CD4-positive, alpha-beta T cell treated with Interleukin-6 for 4 hours (primary cell): ENCODE data around the gene TBC1D3B.
"Not testable (repeated sequence)": the region's sequence is repeated elsewhere in the genome, so short reads cannot be mapped to it uniquely, and the experiment has no call there.

Experiments
- DNase-seq: peaks from one replicate; pipeline ENCODE4 v3.0.0-alpha.2; 2020; ENCODE audit warnings: mixed read lengths

TBC1D3B gene

DNA sequence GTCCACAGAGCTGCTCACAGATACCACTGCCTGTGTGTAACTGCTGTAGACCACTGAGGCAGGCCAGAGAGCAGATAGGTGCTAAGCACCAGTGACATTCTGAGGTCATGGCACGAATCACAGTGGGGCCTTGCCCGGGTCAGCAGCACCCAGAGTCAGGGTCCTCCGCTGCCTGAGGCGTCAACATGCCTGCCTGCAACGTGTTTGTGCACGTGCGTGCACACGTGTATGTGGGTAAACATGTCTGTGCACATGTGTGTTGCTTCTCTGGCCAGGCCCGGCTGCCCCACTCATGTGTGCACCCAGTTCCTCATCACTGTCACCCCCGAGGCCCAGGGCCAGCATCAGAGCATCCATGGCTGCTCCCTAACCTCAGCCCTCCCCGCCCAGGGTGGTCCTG is at the start of gene TBC1D3B:
TBC1D3B (minus strand) TSS at position 101 of the 400 bp plus-strand sequence. CDS start 1,586 bp downstream, outside the sequence.
- DNase-seq = not testable (repeated sequence)

DNA sequence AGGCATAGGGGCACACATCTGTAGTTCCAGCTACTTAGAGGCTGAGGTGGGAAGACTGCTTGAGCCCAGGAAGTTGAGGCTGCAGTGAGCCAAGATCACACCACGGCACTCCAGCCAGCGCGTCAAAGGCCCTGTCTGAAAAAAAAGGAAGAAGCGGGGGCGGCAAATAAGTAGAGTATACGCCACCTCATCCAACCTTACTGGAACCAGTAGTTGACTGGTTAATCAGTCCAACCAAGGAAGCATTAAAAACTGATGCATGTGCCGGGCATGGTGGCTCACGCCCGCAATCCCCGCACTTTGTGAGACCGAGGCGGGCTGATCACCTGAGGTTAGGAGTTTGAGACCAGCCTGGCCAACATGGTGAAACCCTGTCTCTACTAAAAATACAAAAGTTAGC is 46.5 kb upstream of the TBC1D3B start:
- not testable (repeated sequence) for DNase-seq

DNA sequence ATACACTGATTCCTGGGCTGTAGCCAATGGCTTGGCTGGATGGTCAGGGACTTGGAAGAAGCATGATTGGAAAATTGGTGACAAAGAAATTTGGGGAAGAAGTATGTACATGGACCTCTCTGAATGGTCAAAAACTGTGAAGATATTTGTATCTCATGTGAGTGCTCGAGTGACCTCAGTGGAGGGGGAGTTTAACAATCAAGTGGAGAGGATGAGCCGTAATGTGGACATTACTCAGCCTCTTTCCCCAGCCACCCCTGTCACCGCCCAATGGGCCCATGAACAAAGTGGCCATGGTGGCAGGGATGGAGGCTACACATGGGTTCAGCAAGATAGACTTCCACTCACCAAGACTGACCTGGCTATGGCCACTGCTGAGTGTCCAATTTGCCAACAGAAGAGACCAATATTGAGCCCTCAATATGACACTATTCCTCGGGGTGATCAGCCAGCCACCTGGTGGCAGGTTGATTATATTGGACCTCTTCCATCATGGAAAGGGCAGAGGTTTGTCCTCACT is 45.2 kb upstream of the TBC1D3B start:
- not testable (repeated sequence) for DNase-seq

DNA sequence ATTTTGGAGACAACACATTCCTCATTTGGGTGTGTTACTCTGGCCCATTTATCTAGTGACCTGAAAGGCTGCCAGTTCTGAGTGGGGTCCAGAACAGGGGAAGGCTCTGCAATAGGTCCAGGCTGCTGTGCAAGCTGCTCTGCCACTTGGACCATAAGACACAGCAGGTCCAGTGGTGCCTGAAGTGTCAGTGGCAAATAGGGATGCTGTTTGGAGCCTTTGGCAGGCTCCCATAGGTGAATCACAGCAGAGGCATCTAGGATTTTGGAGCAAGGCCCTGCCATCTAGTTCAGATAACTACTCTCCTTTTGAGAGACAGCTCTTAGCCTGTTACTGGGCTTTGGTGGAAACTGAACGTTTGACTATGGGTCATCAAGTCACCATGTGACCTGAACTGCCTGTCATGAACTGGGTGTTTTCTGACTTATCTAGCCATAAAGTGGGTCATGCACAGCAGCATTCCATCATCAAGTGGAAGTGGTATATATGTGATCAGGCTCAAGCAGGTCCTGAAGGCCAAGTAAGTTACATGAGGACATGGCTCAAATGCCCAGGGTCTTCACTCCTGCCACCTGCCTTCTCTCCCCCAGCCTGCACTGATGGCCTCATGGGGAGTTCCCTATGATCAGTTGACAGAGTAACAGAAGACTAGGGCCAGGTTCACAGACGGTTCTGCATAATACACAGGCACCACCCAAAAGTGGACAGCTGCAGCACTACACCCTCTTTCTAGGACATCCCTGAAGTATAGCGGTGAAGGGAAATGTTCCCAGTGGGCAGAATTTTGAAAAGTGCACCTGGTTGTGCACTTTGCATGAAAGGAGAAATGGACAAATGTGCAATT is 44.5 kb upstream of the TBC1D3B start:
- not testable (repeated sequence) for DNase-seq

DNA sequence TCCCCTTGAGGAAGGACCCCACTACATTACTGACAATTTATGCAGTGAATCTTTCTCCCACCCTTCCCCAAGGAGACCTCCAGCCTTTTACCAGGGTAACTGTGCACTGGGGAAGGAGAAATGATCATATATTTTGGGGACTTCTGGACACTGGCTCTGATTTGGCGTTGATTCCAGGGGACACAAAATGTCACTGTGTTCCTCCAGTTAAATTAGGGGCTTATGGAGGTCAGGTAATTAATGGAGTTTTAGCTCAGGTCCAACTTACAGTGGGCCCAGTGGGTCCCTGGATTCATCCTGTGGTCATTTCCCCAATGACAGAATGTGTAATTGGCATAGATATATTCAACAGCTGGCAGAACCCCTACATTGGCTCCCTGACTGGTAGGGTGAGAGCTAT is 43.1 kb upstream of the TBC1D3B start:
- not testable (repeated sequence) for DNase-seq

DNA sequence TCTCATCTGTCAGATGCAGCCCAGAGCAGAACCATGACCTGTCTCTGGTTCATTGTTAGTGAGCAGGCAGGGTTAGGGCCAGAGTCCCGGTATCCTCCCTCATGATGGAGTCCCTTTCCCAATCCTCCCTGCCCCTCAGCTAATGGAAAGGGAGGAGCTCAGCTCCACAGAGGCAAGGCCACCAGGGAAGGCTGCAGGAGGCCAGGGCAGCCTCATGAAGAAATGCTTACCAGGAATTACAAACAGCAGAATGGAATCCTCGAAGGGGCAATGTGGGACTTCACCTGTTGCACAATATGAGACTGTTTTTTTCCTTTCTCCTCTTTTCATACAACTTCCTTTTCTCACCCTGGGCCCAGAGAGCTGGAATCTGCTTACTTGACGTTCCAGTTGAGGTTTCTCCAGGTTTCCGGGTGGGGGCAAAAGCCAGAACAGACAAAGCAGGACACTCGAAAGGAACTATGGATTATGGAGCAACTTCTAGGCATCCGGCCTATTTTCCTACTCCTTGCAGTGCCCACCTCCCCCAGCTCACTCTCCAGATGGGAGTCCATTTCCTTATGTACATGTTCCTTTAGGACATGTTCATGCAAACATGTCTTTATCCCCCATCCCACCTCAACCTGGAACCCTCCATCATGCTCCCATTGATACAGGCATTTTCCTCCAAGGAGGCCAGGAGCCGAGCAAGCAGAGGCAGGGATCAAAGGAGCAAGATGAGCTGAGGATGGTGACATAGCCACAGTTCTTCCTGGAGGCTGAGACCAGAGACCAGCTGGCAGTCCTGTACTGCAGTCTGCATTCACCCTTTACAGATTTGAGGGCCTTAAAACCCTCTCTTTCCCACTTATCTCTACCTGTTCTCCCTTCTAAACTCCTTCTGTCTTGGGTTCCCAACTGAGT is 39.2 kb upstream of the TBC1D3B start:
- not testable (repeated sequence) for DNase-seq

DNA sequence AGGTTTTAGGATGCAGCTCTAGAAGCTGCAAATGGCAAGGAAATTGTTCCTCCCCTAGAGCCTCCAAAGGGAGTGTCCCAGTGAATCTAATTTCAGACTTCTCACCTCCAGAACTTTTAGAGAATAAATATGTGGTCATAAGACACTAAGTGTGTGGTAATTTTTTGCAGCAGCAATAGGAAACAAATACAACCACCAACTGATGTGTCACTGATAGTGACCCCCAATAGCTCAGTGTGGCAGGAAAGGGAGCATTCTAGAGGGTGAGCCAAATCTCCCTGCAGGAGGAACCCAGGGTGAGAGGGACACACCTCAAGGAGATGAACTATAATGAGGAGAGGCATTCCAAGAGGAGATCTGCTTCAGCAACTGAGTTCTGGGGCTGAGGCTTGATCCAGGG is 38.5 kb upstream of the TBC1D3B start:
- DNase-seq = no peak

DNA sequence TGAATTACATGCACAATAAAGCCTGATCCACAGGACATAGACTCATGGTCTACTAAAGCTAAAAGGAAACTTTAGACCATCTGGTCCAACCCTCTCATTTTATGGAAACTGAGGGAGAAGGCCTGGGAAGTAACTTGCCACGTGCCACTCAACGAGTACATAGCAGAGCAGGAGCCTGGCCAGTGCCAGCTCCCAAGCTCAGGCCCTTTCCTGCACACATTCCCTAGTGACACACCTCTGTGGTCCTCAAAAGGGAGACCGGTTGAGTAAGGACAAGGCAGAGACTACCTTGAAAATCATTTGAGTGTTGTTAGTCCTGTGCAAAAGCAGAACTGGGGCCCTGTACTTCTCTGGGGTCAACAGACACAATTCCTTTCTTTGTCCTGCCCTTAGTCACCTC is 37.3 kb upstream of the TBC1D3B start:
- no peak for DNase-seq

DNA sequence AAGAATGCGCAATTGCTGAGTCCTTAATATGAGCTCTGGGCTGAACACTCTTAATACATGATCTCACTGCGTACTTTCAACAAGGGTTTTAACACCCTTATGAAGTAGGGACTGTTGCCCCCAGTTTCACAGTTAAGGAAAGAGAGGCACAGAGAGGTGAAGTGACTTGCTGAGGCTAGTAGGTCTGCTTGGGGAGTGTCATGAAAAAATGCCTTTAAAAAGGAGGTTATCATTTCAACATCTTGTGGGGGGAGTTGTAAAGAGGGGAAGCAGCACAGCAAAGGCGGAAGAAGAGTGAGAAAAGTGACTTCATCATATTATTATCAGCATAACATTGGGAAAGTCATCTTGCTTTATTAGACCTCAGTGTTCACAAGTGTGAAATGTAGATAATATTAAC is 36.5 kb upstream of the TBC1D3B start:
- DNase-seq = no peak

DNA sequence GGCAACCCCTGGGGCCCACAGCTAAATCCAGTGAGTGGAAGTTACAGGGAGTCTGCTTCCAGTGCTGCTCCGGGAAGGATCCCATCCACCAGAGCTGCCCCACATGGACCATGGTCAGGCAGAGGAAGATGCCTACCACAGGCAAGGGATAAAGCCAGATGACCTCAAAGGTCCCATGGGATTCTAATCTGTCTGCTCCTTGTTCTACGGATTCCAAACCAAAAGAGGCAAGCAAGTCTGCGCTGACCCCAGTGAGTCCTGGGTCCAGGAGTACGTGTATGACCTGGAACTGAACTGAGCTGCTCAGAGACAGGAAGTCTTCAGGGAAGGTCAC is 35.8 kb upstream of the TBC1D3B start:
- no peak for DNase-seq

DNA sequence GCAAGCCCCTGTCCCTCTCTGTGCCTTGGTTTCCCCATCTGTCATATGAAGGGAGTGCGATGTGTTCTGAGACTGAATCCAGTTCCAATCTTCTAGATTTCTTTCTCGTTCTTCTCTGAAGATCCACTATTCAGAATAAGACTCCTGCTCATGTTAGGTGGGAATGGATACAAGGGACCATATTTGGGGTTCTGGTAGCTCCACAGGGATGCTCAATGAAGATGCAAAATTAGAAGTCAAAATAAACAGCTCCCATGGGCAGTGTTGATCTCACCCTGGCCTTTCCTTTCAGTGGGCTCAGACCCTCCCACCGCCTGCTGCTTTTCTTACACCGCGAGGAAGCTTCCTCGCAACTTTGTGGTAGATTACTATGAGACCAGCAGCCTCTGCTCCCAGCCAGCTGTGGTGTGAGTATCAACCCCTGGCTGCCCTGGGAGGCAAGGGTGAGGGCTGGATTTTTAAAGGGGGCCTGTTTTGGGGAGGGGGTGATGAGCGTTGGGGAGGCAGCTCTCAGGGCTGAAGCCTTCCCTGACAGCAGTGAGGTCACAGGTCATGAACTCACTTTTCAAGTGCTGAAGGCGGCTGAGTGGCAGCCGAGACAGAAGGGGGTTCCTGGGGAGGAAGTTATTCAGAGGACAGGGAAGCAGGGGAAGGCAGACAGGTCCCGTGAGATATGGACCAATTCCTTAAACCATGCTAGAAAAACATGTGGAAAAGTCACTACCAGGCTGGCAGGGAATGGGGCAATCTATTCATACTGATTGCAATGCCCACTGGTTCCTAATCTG is 35.2 kb upstream of the TBC1D3B start:
- not testable (repeated sequence) for DNase-seq

DNA sequence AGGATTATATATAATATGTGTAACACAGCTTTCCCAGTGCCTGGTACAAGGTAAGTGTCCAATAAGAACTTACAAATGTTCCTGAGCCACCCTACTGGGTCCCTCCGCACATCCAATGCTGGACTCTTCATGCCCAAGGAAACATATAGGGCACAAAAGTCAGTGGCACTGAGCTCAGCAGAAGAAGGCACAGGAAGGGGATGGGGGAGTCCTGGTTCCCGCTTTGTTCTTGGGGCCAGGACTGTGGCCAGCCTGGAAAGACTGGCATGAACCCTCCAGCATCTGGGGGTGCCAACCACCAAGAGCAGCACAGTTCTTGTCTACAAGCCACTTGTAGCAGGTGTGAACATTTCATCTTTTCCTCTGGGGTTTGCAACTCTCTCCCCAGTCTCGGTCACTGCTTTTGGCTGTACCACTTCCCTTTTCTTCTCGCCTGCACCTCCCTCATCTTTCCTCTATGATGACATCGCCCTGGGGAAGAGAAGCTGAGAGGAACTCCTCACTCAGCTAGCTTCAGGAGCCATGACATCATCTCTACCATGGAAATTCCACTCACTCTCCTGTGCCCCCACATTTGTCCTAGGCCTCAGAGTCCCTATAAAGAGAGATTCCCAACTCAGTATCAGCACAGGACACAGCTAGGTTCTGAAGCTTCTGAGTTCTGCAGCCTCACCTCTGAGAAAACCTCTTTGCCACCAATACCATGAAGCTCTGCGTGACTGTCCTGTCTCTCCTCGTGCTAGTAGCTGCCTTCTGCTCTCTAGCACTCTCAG is 34.2 kb upstream of the TBC1D3B start, which contains the start of gene CCL4L2:
CCL4L2 (plus strand) TSS at position 625 of the 773 bp plus-strand sequence.
- not testable (repeated sequence) for DNase-seq

DNA sequence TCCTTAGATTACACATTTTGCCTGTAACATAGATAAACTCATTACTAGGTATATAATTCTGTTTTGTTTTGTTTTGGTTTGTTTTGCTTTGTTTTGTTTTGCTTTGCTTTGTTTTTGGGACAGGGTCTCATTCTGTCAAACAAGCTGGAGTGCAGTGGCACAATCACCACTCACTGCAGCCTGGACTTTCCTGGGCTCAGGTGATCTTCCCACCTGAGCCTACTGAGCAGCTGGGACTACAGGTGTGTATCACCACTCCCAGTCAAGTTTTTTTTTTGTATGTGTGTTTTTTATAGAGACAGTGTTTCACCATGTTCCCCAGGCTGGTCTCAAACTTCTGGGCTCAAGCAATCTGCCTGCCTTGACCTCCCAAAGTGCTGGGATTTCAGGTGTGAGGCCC is 33.1 kb upstream of the TBC1D3B start:
- no peak for DNase-seq

DNA sequence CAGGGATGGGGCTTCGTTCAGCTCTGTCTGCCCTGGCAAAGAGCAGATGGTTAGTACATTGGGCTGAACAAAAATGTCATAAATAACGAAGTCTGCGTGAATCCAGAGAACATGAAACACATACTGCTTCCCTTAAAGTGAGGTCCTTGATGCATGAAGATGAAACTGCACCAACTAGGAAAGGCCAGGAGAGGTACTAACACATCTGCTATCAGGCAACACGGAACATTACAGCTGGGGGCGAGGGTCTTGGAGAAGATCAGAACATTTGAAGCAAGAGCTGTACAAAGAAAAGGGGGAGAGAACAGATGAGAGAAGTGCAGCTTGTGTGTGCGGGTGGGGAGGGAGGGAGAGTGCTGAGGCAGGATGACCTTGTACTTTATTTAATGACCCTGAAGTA is 30.9 kb upstream of the TBC1D3B start:
- DNase-seq = not testable (repeated sequence)

DNA sequence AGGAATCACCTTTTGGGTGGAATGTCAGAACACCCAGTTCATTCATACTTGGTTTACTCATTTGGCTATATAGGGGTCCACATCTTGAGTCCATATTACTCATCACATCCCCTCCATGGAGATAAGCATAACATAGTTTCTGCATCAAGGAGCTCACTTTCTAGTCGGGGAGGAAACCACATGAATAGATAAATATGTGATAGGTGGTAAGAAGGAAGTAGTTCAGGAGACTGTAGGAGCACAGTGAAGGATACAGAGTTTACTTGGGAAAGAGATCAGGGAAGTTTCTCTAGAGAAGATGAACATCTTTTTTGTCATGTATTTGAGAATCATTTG is 30.0 kb upstream of the TBC1D3B start:
- not testable (repeated sequence) for DNase-seq

DNA sequence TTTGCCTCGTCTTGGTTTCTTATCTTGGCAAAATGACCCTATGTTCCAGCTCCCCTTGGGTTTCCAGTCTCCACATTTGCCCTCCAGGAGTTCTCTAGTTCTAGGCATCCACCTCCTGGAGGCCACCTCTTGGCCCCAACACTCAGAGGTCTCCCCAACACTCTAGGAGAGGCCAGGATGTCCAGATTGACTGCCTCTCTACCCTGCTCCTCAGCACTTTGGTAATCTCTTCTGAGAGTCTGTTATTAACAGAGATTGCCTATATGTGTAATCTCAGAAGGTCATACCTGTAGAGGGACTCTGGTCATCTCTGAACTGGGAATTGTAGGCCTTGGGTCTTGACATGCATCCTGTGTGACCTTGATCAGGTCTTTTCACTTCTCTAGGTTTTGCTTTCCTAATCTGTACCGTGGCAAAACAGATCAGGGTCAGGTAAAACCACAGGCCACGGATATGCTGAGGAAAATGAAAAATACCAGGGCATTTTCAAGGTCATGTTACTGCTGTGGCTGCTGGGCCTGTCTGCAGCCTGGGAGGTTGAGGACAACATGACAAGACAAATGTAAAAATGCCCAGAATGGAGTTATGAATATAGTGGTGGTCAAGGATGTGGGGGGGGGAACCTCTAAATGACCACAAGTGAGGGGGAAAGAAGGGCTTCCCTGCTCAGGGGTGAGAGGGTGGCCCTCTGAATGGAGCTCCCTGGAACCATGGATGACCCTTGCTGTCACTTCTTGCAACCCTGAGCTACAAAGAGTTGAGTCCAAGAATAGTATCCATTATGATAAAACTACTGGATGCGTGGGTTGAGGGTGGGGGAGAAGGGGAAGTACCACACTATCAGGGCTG is 29.4 kb upstream of the TBC1D3B start:
- DNase-seq = no peak

DNA sequence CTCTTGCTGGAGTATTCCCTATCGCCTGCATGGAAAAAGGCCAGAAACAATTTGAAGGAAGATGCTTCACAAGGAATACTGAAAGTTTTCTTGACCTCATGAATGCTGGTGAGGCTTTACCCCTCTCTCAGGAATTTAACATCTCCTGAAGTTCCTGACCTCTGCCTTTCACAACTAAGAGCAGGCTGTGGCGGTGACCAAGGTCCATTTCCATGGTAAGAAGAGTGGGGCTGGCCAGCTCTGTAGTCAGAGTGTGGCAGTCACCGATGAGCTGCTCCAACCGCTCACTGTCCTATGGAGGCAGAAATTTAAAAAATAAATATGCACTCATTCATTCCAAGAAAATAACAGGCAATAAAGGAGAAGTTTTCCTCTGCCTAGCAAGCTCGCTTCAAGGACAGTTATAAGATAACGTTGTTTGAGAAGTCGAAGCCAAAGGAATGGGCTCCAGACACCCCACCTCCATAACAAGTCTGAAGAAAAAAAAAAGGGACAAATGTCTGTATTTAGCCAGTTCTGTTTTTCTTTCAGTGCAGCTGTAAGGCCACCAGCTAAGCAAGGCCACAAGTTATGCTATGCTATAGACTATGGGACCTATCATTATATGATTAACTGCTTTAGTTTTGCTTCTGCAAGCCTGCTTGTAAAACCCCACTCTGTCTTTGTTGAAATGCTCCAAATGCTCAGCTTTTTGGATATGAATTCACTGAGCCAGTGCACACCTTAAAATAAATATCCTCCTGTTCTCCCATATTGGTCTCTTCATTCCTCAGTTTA is 28.5 kb upstream of the TBC1D3B start:
- DNase-seq = no peak

DNA sequence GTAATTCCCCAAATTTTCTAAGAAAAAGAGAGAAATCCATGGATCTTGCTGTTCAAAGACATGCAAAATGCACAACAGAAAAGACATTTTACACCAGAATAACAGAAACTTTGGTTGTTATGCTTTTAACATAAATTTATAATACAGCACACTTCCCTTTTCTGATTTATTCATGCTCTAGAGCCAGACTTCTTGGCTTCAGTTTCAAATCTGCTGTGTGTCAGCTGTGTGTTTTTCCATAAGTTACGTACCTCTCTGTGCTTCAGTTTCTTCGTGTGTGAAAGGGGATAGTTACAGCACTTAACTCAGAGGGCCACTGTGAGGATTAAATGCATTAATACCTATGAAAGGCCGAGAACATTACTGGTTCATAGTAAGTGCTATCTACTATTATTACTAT is 26.9 kb upstream of the TBC1D3B start:
- no peak for DNase-seq

DNA sequence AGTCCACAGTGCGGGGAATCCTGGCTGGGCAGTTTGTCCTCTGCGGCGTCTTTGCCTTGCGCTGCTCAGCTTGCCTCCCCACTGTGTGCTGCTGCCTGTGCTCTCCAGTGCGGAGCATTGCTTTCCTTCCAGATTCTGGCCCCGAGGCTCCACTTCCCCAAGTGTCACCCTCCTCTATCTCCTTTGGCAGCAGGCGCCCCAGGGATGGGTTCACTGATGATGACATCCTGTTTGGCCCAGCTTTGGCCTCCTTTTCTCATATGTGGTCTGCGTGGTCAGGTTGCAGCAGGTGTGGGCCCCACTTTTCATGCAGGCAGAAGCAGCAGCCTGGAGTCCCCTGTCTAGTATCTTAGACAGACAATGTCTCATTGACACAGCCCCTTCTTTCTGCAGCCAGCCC is 25.1 kb upstream of the TBC1D3B start:
- not testable (repeated sequence) for DNase-seq

DNA sequence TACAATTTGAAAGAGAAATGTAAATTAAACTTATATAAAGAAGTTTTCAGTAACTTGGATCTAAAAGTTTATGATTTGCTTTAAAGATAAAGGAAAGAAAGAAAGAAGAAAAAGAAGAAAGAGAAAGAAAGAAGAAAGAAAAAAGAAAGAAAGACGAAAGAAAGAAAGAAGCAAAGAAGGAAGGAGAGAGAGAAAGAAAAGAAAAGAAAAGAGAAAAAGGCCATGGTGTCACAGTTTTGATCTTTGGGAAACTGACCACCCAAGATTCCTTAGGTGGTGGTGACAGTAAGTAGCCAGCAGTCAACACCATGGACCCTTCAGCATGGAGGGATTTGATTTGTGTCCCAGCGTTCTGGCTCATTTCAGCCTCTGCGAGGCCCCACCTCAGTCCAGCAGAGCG is 24.7 kb upstream of the TBC1D3B start:
- DNase-seq = not testable (repeated sequence)
